IMR-90 (cell line): ENCODE results near the gene LAIR1. TPM values are rescaled to one million over a fixed set of nuclear protein-coding genes. Genes with fewer than 3 reads are reported as not detected.

ENCODE experiments used
- ATAC-seq: fragments of 200-7000 bp; cut with Tn5 transposase; 2 replicates; pipeline ENCODE4 v1.9.1; 2020; ENCODE audit warnings: low read depth, mild to moderate bottlenecking, moderate library complexity
- BruUV-seq: library from RNA; stranded (reverse); fragments of 400-500 nt; replicated peaks from 2 replicates; lab custom pipeline; 2021; lab: Mats Ljungman, UMichigan
- CTCF ChIA-PET: fragments of 300-600 bp; formaldehyde crosslinking; extraction: SDS; loops from one replicate; lab custom pipeline; 2021; ENCODE audit warnings: antibody characterized with exemption; lab: Yijun Ruan, JAX
- POLR2A ChIA-PET: fragments of 300-600 bp; sonication (Branson Sonifier 250); formaldehyde crosslinking; loops from one replicate; lab custom pipeline; 2022; ENCODE audit warnings: antibody characterized with exemption; ENCODE audit not compliant: unreplicated experiment; lab: Charles Lee
- DNase-seq: peaks from one replicate; pipeline ENCODE4 v3.0.0; 2013
- H2AFZ ChIP-seq: replicated peaks from 2 replicates; pipeline ENCODE3; 2013; ENCODE audit warnings: low read length, mild to moderate bottlenecking; ENCODE audit not compliant: poor library complexity
- H2AK5ac ChIP-seq: 2 replicates; pipeline ENCODE4 v1.6.1; 2013; ENCODE audit warnings: low read depth, low read length, inconsistent platforms
- H2AK9ac ChIP-seq: replicated peaks from 2 replicates; pipeline ENCODE3; 2013; ENCODE audit warnings: mild to moderate bottlenecking, low read depth, low read length, moderate library complexity; ENCODE audit not compliant: poor library complexity
- H2BK120ac ChIP-seq: 2 replicates; pipeline ENCODE4 v1.6.1; 2013; ENCODE audit warnings: low read depth, low read length, inconsistent platforms
- H2BK15ac ChIP-seq: 3 replicates; pipeline ENCODE4 v1.6.1; 2013; ENCODE audit warnings: low read depth, low read length, inconsistent platforms
- H2BK20ac ChIP-seq: 2 replicates; pipeline ENCODE4 v1.6.1; 2013; ENCODE audit warnings: low read depth, mild to moderate bottlenecking, inconsistent platforms, low read length, moderate library complexity
- H2BK5ac ChIP-seq: 2 replicates; pipeline ENCODE4 v1.6.1; 2013; ENCODE audit warnings: mild to moderate bottlenecking, low read depth, low read length, inconsistent platforms; ENCODE audit not compliant: poor library complexity, severe bottlenecking
- H3K14ac ChIP-seq: replicated peaks from 2 replicates; pipeline ENCODE4 v1.6.1; 2013; ENCODE audit warnings: low read depth, low read length, inconsistent platforms
- H3K18ac ChIP-seq: 2 replicates; pipeline ENCODE4 v1.6.1; 2013; ENCODE audit warnings: low read depth, low read length, control low read depth
- H3K23ac ChIP-seq: 2 replicates; pipeline ENCODE4 v1.6.1; 2013; ENCODE audit warnings: low read depth, low read length, inconsistent platforms
- H3K27ac ChIP-seq: 2 replicates; pipeline ENCODE4 v1.5.1; 2013; ENCODE audit warnings: mild to moderate bottlenecking, control low read depth, low read length; ENCODE audit not compliant: insufficient read depth
- H3K27me3 ChIP-seq: 2 replicates; pipeline ENCODE4 v1.6.1; 2013; ENCODE audit warnings: low read length; ENCODE audit not compliant: control insufficient read depth, insufficient read depth
- H3K36me3 ChIP-seq: 2 replicates; pipeline ENCODE4 v1.6.1; 2013; ENCODE audit warnings: low read length, mixed read lengths; ENCODE audit not compliant: control insufficient read depth, insufficient read depth
- H3K4ac ChIP-seq: 2 replicates; pipeline ENCODE4 v1.6.1; 2013; ENCODE audit warnings: low read depth, low read length, inconsistent platforms
- H3K4me1 ChIP-seq: 2 replicates; pipeline ENCODE4 v1.6.1; 2013; ENCODE audit warnings: low read length, mixed read lengths; ENCODE audit not compliant: control insufficient read depth, insufficient read depth
- H3K4me2 ChIP-seq: 2 replicates; pipeline ENCODE4 v1.6.1; 2013; ENCODE audit warnings: low read depth, mild to moderate bottlenecking, control low read depth, low read length, moderate library complexity
- H3K4me3 ChIP-seq: 2 replicates; pipeline ENCODE4 v1.5.1; 2013; ENCODE audit warnings: low read depth, mild to moderate bottlenecking, control low read depth, low read length, moderate library complexity; ENCODE audit not compliant: insufficient read depth
- H3K56ac ChIP-seq: 2 replicates; pipeline ENCODE4 v1.6.1; 2013; ENCODE audit warnings: low read length, inconsistent platforms; ENCODE audit not compliant: insufficient read depth; ENCODE audit errors: extremely low read depth
- H3K79me1 ChIP-seq, 2 experiments: 2 replicates each; pipeline ENCODE4 v1.6.1; 2013; ENCODE audit warnings: low read length in 2 of 2, inconsistent platforms in 1 of 2, low read depth in 1 of 2
- H3K9ac ChIP-seq: 2 replicates; pipeline ENCODE4 v1.6.1; 2013; ENCODE audit warnings: low read depth, low read length, control low read depth
- H3K9me1 ChIP-seq: 2 replicates; pipeline ENCODE4 v1.6.1; 2013; ENCODE audit warnings: low read length, inconsistent platforms; ENCODE audit not compliant: insufficient read depth
- H3K9me3 ChIP-seq: 2 replicates; pipeline ENCODE4 v1.6.1; 2013; ENCODE audit warnings: low read length; ENCODE audit not compliant: control insufficient read depth, insufficient read depth
- H4K20me1 ChIP-seq: 2 replicates; pipeline ENCODE4 v1.6.1; 2013; ENCODE audit warnings: low read length, inconsistent platforms; ENCODE audit not compliant: insufficient read depth
- H4K5ac ChIP-seq: 2 replicates; pipeline ENCODE4 v1.6.1; 2013; ENCODE audit warnings: mild to moderate bottlenecking, low read depth, low read length, control low read depth
- H4K8ac ChIP-seq, 2 experiments: 2 replicates each; pipeline ENCODE4 v1.6.1; 2013; ENCODE audit warnings: low read depth in 2 of 2, low read length in 2 of 2, control low read depth in 1 of 2, inconsistent platforms in 1 of 2
- H4K91ac ChIP-seq: 2 replicates; pipeline ENCODE4 v1.6.1; 2013; ENCODE audit warnings: low read depth, low read length, inconsistent platforms; ENCODE audit not compliant: insufficient read depth
- BHLHE40 ChIP-seq: fragments of 150-350 bp; IDR thresholded peaks from 2 replicates; pipeline ENCODE4 v1.6.1; 2016; ENCODE audit warnings: mild to moderate bottlenecking, low read depth, low read length
- CEBPB ChIP-seq: IDR thresholded peaks from 2 replicates; pipeline ENCODE4 v1.6.1; 2012; ENCODE audit warnings: low read depth, low read length, improper control_type of control experiment
- dilution Hi-C: fragments of 300-500 bp; cut with HindIII; formaldehyde crosslinking; loops from one replicate; pipeline ENCODE4 v1.14.3; 2018; ENCODE audit warnings: low sequenced_read_pairs; ENCODE audit not compliant: unreplicated experiment
- in situ Hi-C: fragments of 300-500 bp; cut with MboI; formaldehyde crosslinking; loops from 3 replicates; pipeline ENCODE4 v1.14.3; 2019; ENCODE audit warnings: low sequenced_read_pairs, inconsistent platforms, mixed read lengths
- intact Hi-C: fragments of 100-400 bp; cut with micrococcal nuclease; formaldehyde crosslinking; loops from 2 replicates; pipeline ENCODE4 v1.10.0; 2022
- polyA plus RNA-seq, 3 experiments: library from polyadenylated mRNA; depleted of rRNA; stranded (reverse); fragments of >200 nt; gene quantifications; 2 replicates each; pipeline ENCODE4 v1.2.3, GENCODE V29; 2012; ENCODE audit warnings: low replicate concordance in 1 of 3
- total RNA-seq: library from RNA; depleted of rRNA; stranded (reverse); fragments of >200 nt; gene quantifications from 2 replicates; pipeline ENCODE4 v1.2.3, GENCODE V29; 2012

The LAIR1 gene
- total and polyA plus RNA-seq, 2 of the 4 experiments (the other 2 are of a cell fraction), result not detected

DNA sequence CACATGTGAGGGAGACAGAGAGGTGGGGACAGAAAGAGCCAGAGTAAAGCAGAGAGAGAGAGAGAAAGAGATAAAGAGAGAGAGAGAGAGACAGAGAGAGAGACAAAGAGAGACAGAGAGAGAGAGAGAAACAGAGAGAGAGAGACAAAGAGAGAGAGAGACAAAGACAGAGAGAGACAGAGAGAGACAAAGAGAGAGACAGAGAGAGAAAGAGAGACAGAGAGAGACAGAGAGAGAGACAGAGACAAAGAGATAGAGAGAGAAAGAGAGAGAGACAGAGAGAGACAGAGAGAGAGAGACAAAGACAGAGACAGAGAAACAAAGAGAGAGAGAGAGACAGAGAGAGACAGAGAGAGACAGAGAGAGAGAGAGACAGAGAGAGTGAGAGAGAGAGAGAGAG, 46.3 kb upstream of the LAIR1 start:
- no peak for ATAC-seq
- Histone ChIP-seq H3K9me3 (peaks cover 4% of the 10 kb centered on the region; the same call in 1 of the 2 replicates), H3K36me3 (no peaks in the 10 kb centered on the region), H4K91ac (no peak overlapping the region), H2AK9ac (no peak overlapping the region), H3K56ac (no peak overlapping the region), H2BK120ac (no peak overlapping the region), H3K4me1 (no peaks in the 10 kb centered on the region), H2BK5ac (no peak overlapping the region), H3K9ac (no peak overlapping the region), H2AK5ac (no peak overlapping the region), H3K4me3 (no peak overlapping the region), H2BK20ac (no peak overlapping the region), H2AFZ (no peak overlapping the region), H3K18ac (no peak overlapping the region), H4K5ac (no peak overlapping the region), H3K27ac (no peak overlapping the region), H4K20me1 (no peaks in the 10 kb centered on the region), H3K27me3 (peaks cover 8% of the 10 kb centered on the region), H3K4ac (no peak overlapping the region), H3K23ac (no peak overlapping the region), H2BK15ac (no peak overlapping the region), H3K9me1 (no peaks in the 10 kb centered on the region), H4K8ac (no peak overlapping the region), H3K79me1 (no peaks in the 10 kb centered on the region), H3K14ac (no peak overlapping the region), H3K4me2 (no peak overlapping the region)
- dilution Hi-C loops, result no loop called here
- ChIA-PET POLR2A (no interaction called here), CTCF (no interaction called here)
- intact Hi-C loops, result no loop called here
- no peak for DNase-seq
- BruUV-seq, result no TSS peak
- no peak for TF ChIP-seq CEBPB
- TF ChIP-seq BHLHE40, result no peak
- in situ Hi-C loops, result no loop called here
